ENCODE results near the gene STK39. TPM values are rescaled to one million over a fixed set of nuclear protein-coding genes. Genes with fewer than 3 reads are reported as not detected.

The STK39 gene
- total RNA-seq: 15.8 and 18.3 TPM in 2 replicates

GRCh38 chr2:168247341-168248261 is at the start of gene STK39:
Gene STK39 (minus strand): TSS chr2:168247595. CDS start chr2:168247435, 160 bp downstream.

Small RNA genes within 50 kb of the gene (small RNA-seq; reads per million reads assigned to genes)
- gene AC067940.1: 1.6 reads per million, percentile 65 among the genes with 10 or more reads in this experiment

Other genes starting within 250 kb of the STK39 start
- gene CERS6, start 208.7 kb upstream of the STK39 start, total RNA-seq: 17.1 and 17.9 TPM in 2 replicates